Measurements from ENCODE around the gene CAMTA2. TPM values are rescaled to one million over a fixed set of nuclear protein-coding genes. Genes with fewer than 3 reads are reported as not detected.

Gene CAMTA2
- total and polyA plus RNA-seq, 9 of the 15 experiments (the other 6 are each of a cell fraction or from before 2014, with no cell fraction given), result 0.24 to 25.1 (median 6.3) TPM

- peak; percentile 43; the same call in 1 of the 2 replicates for TF ChIP-seq ELF4 (CRISPR knock-in tag; IDR thresholded peaks at IDR 0.05)
- no peak for TF ChIP-seq BRD4 (IDR thresholded peaks at IDR 0.05)
- TF ChIP-seq SPI1 (IDR thresholded peaks at IDR 0.05; ENCODE audit: borderline replicate concordance, low read depth, low read length), result peak; percentile 43; the same call in 1 of the 2 replicates
- TF ChIP-seq HEY1 (CRISPR knock-in tag; IDR thresholded peaks at IDR 0.05; ENCODE audit: borderline replicate concordance), result no peak
- no peak for TF ChIP-seq DIDO1 (tag; IDR thresholded peaks at IDR 0.05; ENCODE audit: low read depth)
- TF ChIP-seq MCM5 (IDR thresholded peaks at IDR 0.05; ENCODE audit: low read depth), result no peak
- no peak for TF ChIP-seq HDAC8 (tag; IDR thresholded peaks at IDR 0.05)
- no peak for TF ChIP-seq SRF (CRISPR knock-in tag; IDR thresholded peaks at IDR 0.05)
- TF ChIP-seq POLR2B (IDR thresholded peaks at IDR 0.05; ENCODE audit: low read depth, partially characterized antibody), result no peak
- no peak for TF ChIP-seq POLR3G (IDR thresholded peaks at IDR 0.05; ENCODE audit: extremely low read depth, insufficient read length, insufficient replicate concordance)
- no peak for TF ChIP-seq ZNF644 (tag; IDR thresholded peaks at IDR 0.05; ENCODE audit: low read depth)
- 0 out of 2 replicates have a peak, but pooled peaks have one; percentile 41 for TF ChIP-seq HNRNPL (IDR thresholded peaks at IDR 0.05; ENCODE audit: low read depth, low read length)
- TF ChIP-seq RBM34 (IDR thresholded peaks at IDR 0.05; ENCODE audit: borderline replicate concordance, insufficient read depth, low read length), result no peak
- TF ChIP-seq SIN3A (IDR thresholded peaks at IDR 0.05; ENCODE audit: borderline replicate concordance in 2 of 2, control insufficient read depth in 1 of 2, low read depth in 2 of 2, low read length in 2 of 2), result 0 out of 4 replicates have a peak, but pooled peaks of 1 of the 2 experiments have one; percentile 8
- TF ChIP-seq FOXA3 (CRISPR knock-in tag; conservative IDR thresholded peaks at IDR 0.05 in 1 of 2, IDR thresholded peaks at IDR 0.05 in 1 of 2), result no peak
- no peak for TF ChIP-seq CTCF (IDR thresholded peaks at IDR 0.05 in 2 of 3, conservative IDR thresholded peaks at IDR 0.05 in 1 of 3; ENCODE audit: insufficient read depth in 2 of 3, low read depth in 1 of 3, low read length in 3 of 3)
- TF ChIP-seq, protein P1, sequence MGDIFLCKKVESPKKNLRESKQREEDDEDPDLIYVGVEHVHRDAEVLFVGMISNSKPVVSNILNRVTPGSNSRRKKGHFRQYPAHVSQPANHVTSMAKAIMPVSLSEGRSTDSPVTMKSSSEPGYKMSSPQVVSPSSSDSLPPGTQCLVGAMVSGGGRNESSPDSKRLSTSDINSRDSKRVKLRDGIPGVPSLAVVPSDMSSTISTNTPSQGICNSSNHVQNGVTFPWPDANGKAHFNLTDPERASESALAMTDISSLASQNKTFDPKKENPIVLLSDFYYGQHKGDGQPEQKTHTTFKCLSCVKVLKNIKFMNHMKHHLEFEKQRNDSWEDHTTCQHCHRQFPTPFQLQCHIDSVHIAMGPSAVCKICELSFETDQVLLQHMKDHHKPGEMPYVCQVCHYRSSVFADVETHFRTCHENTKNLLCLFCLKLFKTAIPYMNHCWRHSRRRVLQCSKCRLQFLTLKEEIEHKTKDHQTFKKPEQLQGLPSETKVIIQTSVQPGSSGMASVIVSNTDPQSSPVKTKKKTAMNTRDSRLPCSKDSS (IDR thresholded peaks at IDR 0.05; ENCODE audit: low read depth, partially characterized antibody), result no peak
- TF ChIP-seq, protein P2, sequence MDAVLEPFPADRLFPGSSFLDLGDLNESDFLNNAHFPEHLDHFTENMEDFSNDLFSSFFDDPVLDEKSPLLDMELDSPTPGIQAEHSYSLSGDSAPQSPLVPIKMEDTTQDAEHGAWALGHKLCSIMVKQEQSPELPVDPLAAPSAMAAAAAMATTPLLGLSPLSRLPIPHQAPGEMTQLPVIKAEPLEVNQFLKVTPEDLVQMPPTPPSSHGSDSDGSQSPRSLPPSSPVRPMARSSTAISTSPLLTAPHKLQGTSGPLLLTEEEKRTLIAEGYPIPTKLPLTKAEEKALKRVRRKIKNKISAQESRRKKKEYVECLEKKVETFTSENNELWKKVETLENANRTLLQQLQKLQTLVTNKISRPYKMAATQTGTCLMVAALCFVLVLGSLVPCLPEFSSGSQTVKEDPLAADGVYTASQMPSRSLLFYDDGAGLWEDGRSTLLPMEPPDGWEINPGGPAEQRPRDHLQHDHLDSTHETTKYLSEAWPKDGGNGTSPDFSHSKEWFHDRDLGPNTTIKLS (IDR thresholded peaks at IDR 0.05; ENCODE audit: borderline replicate concordance, low read depth), result no peak
- TF ChIP-seq, protein P3, sequence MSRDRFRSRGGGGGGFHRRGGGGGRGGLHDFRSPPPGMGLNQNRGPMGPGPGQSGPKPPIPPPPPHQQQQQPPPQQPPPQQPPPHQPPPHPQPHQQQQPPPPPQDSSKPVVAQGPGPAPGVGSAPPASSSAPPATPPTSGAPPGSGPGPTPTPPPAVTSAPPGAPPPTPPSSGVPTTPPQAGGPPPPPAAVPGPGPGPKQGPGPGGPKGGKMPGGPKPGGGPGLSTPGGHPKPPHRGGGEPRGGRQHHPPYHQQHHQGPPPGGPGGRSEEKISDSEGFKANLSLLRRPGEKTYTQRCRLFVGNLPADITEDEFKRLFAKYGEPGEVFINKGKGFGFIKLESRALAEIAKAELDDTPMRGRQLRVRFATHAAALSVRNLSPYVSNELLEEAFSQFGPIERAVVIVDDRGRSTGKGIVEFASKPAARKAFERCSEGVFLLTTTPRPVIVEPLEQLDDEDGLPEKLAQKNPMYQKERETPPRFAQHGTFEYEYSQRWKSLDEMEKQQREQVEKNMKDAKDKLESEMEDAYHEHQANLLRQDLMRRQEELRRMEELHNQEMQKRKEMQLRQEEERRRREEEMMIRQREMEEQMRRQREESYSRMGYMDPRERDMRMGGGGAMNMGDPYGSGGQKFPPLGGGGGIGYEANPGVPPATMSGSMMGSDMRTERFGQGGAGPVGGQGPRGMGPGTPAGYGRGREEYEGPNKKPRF (IDR thresholded peaks at IDR 0.05; ENCODE audit: low read depth, low read length), result no peak
- TF ChIP-seq COPS2 (conservative IDR thresholded peaks at IDR 0.05), result no peak
- no peak for TF ChIP-seq HLTF (IDR thresholded peaks at IDR 0.05)
- no peak for TF ChIP-seq SIN3B (IDR thresholded peaks at IDR 0.05; ENCODE audit: low read depth)
These were observed 43.3 kb downstream of the CAMTA2 start (continued) for GRCh38 chr17:4944163-4944553.
